HG03039 (cell line): ENCODE measurements around the gene ITIH4.

Source experiments
- ATAC-seq: cut with Tn5 transposase; IDR thresholded peaks from one replicate; pipeline ENCODE4 v1.9.1; 2021; ENCODE audit warnings: mild to moderate bottlenecking, moderate library complexity; ENCODE audit not compliant: unreplicated experiment

Gene ITIH4

GRCh38 chr3:52805270-52806039, 25.0 kb downstream of the ITIH4 start:
- ATAC-seq = no peak

GRCh38 chr3:52801839-52802238, 28.6 kb downstream of the ITIH4 start:
- no peak for ATAC-seq

GRCh38 chr3:52800079-52800478, 30.4 kb downstream of the ITIH4 start:
- ATAC-seq = no peak

- ATAC-seq = no peak
Measured at GRCh38 chr3:52798978-52799476, 31.4 kb downstream of the ITIH4 start.

GRCh38 chr3:52798376-52798977, 32.0 kb downstream of the ITIH4 start:
- ATAC-seq = no peak

GRCh38 chr3:52796411-52796810, 34.1 kb downstream of the ITIH4 start:
- ATAC-seq = no peak

- ATAC-seq = no peak
Measured at GRCh38 chr3:52795298-52795900, 35.1 kb downstream of the ITIH4 start.

- no peak for ATAC-seq
Measured at GRCh38 chr3:52794612-52795099, 35.8 kb downstream of the ITIH4 start, which contains the start of gene ITIH3. Gene ITIH3, plus strand, starts transcription at chr3:52794796. Its CDS starts 8 bp downstream, at chr3:52794804.

GRCh38 chr3:52793702-52794611, 36.5 kb downstream of the ITIH4 start:
- no peak for ATAC-seq

- ATAC-seq = no peak
Measured at GRCh38 chr3:52792961-52793695, 37.3 kb downstream of the ITIH4 start.

GRCh38 chr3:52792413-52792812, 38.1 kb downstream of the ITIH4 start:
- no peak for ATAC-seq

GRCh38 chr3:52791928-52792327, 38.5 kb downstream of the ITIH4 start:
- ATAC-seq = no peak

GRCh38 chr3:52791366-52791765, 39.1 kb downstream of the ITIH4 start:
- ATAC-seq = no peak

GRCh38 chr3:52790741-52791140, 39.7 kb downstream of the ITIH4 start:
- no peak for ATAC-seq

GRCh38 chr3:52790337-52790736, 40.1 kb downstream of the ITIH4 start:
- ATAC-seq = no peak

GRCh38 chr3:52789746-52790040, 40.8 kb downstream of the ITIH4 start:
- no peak for ATAC-seq

- no peak for ATAC-seq
Measured at GRCh38 chr3:52788890-52789745, 41.4 kb downstream of the ITIH4 start.

- no peak for ATAC-seq
Measured at GRCh38 chr3:52787672-52788625, 42.5 kb downstream of the ITIH4 start.
